Uterus (tissue), 2 donors: Measurements from ENCODE around the gene FAM3D.

Experiments
- POLR2A ChIP-seq, 2 donors: fragments of 450-650 bp; IDR thresholded peaks; one replicate each; pipeline ENCODE4 v1.6.1; 2016; ENCODE audit warnings: antibody characterized with exemption in 2 of 2, mild to moderate bottlenecking in 1 of 2, moderate library complexity in 1 of 2
- TF ChIP-seq, protein P1 (sequence below), 4 experiments: fragments of 200-600 bp in 2 of 4; fragments of 450-650 bp in 2 of 4; sonication (generic) in 2 of 4; IDR thresholded peaks; one replicate each; pipeline ENCODE4 v1.5.1; 2016 to 2019; ENCODE audit warnings: antibody characterized with exemption in 4 of 4, mild to moderate bottlenecking in 2 of 4, moderate library complexity in 1 of 4

DNA sequence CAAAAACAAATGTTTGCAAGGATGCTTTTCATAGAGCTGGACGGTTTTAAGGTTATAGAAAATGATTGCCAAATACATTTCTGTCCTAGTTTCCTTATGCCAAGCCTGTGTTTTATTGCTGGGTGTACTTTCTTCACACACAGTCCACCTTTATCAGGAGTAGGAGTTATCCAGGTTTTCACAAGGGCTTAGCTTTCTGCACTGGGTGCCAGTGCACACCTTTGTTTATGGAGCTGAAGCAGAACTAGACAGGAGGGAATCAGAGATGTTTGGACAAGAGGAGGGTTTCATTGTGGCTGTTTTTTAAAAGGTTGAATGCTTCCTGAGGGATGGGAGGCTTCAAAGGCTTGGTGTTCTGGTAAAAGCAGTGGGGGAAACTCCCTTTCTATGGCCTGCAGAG is 29.5 kb upstream of the FAM3D start:
- TF ChIP-seq POLR2A (IDR thresholded peaks at IDR 0.05): no peak
- TF ChIP-seq, protein P1, sequence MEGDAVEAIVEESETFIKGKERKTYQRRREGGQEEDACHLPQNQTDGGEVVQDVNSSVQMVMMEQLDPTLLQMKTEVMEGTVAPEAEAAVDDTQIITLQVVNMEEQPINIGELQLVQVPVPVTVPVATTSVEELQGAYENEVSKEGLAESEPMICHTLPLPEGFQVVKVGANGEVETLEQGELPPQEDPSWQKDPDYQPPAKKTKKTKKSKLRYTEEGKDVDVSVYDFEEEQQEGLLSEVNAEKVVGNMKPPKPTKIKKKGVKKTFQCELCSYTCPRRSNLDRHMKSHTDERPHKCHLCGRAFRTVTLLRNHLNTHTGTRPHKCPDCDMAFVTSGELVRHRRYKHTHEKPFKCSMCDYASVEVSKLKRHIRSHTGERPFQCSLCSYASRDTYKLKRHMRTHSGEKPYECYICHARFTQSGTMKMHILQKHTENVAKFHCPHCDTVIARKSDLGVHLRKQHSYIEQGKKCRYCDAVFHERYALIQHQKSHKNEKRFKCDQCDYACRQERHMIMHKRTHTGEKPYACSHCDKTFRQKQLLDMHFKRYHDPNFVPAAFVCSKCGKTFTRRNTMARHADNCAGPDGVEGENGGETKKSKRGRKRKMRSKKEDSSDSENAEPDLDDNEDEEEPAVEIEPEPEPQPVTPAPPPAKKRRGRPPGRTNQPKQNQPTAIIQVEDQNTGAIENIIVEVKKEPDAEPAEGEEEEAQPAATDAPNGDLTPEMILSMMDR (IDR thresholded peaks at IDR 0.05): no peak
